ENCODE results near the gene BMP10.

Gene BMP10

GRCh38 chr2:68917034-68917718, 46.0 kb upstream of the BMP10 start:
- no peak overlapping the region for H3K27ac ChIP-seq (ENCODE audit: low read depth, low read length)
- no peaks in the 10 kb centered on the region for H3K27me3 ChIP-seq (ENCODE audit: control insufficient read depth, low read length)
- H3K36me3 ChIP-seq (ENCODE audit: control insufficient read depth, low read length), result no peaks in the 10 kb centered on the region
- H3F3A ChIP-seq (ENCODE audit: control insufficient read depth, insufficient read depth), result no peaks in the 10 kb centered on the region
- no peaks in the 10 kb centered on the region for H3K9me2 ChIP-seq (replicated peaks; ENCODE audit: control insufficient read depth, low read length)
- no peaks in the 10 kb centered on the region for H3K9me3 ChIP-seq (ENCODE audit: control insufficient read depth, insufficient read depth, low read length)
- no peaks in the 10 kb centered on the region for H3K4me1 ChIP-seq (ENCODE audit: control insufficient read depth, low read length)
- H3K4me2 ChIP-seq (ENCODE audit: low read length), result no peak overlapping the region
- no peak overlapping the region for H3K4me3 ChIP-seq (ENCODE audit: low read length)
- H4K20me1 ChIP-seq (ENCODE audit: control insufficient read depth, insufficient read depth, low read depth, low read length), result no peaks in the 10 kb centered on the region
- no peaks in the 10 kb centered on the region for H3K79me2 ChIP-seq (ENCODE audit: control insufficient read depth, low read length)
- TF ChIP-seq EZH2phosphoT487 (IDR thresholded peaks at IDR 0.05; ENCODE audit: borderline replicate concordance, low read length) (no peak), CTCF (IDR thresholded peaks at IDR 0.05; ENCODE audit: low read depth, low read length, poor library complexity, severe bottlenecking) (no peak)

- no peaks in the 10 kb centered on the region for H4K20me1 ChIP-seq (ENCODE audit: control insufficient read depth, insufficient read depth, low read depth, low read length)
- no peaks in the 10 kb centered on the region for H3K4me1 ChIP-seq (ENCODE audit: control insufficient read depth, low read length)
- no peaks in the 10 kb centered on the region for H3K9me2 ChIP-seq (replicated peaks; ENCODE audit: control insufficient read depth, low read length)
- no peaks in the 10 kb centered on the region for H3K9me3 ChIP-seq (ENCODE audit: control insufficient read depth, insufficient read depth, low read length)
- no peaks in the 10 kb centered on the region for H3K79me2 ChIP-seq (ENCODE audit: control insufficient read depth, low read length)
- TF ChIP-seq CTCF (IDR thresholded peaks at IDR 0.05; ENCODE audit: low read depth, low read length, poor library complexity, severe bottlenecking), result no peak
- TF ChIP-seq EZH2phosphoT487 (IDR thresholded peaks at IDR 0.05; ENCODE audit: borderline replicate concordance, low read length), result no peak
- H3K4me3 ChIP-seq (ENCODE audit: low read length), result no peak overlapping the region
- H3K36me3 ChIP-seq (ENCODE audit: control insufficient read depth, low read length), result no peaks in the 10 kb centered on the region
- H3K27ac ChIP-seq (ENCODE audit: low read depth, low read length), result no peak overlapping the region
- no peak overlapping the region for H3K4me2 ChIP-seq (ENCODE audit: low read length)
- no peaks in the 10 kb centered on the region for H3F3A ChIP-seq (ENCODE audit: control insufficient read depth, insufficient read depth)
- H3K27me3 ChIP-seq (ENCODE audit: control insufficient read depth, low read length), result no peaks in the 10 kb centered on the region
These were observed 45.0 kb upstream of the BMP10 start for GRCh38 chr2:68916226-68916625.

DNA sequence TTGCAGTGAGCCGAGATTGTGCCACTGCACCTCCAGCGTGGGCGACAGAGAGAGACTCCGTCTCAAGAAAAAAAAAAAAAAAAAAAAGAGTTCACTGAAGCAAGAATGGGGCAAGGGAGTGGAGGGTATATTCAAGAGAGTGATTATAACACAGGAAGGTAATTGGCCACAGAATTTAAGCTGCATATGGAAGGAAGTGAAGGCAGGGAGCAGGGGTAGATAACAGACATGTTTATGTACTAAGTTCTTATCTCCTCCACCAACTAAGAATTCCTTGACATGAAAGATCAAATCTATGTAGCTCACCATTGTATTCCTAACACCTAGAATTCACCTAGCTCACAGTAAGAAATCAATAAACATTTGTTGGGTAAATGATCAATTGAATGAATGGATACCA, 44.2 kb upstream of the BMP10 start:
- Histone ChIP-seq H3K27me3 (ENCODE audit: control insufficient read depth, low read length) (no peaks in the 10 kb centered on the region), H3K36me3 (ENCODE audit: control insufficient read depth, low read length) (no peaks in the 10 kb centered on the region), H3K4me3 (ENCODE audit: low read length) (no peak overlapping the region), H3K79me2 (ENCODE audit: control insufficient read depth, low read length) (no peaks in the 10 kb centered on the region), H3K4me2 (ENCODE audit: low read length) (no peak overlapping the region), H4K20me1 (ENCODE audit: control insufficient read depth, insufficient read depth, low read depth, low read length) (no peaks in the 10 kb centered on the region), H3K4me1 (ENCODE audit: control insufficient read depth, low read length) (no peaks in the 10 kb centered on the region), H3F3A (ENCODE audit: control insufficient read depth, insufficient read depth) (no peaks in the 10 kb centered on the region), H3K9me3 (ENCODE audit: control insufficient read depth, insufficient read depth, low read length) (no peaks in the 10 kb centered on the region), H3K27ac (ENCODE audit: low read depth, low read length) (no peak overlapping the region), H3K9me2 (replicated peaks; ENCODE audit: control insufficient read depth, low read length) (no peaks in the 10 kb centered on the region)
- no peak for TF ChIP-seq EZH2phosphoT487 (IDR thresholded peaks at IDR 0.05; ENCODE audit: borderline replicate concordance, low read length)
- TF ChIP-seq CTCF (IDR thresholded peaks at IDR 0.05; ENCODE audit: low read depth, low read length, poor library complexity, severe bottlenecking), result no peak

Measured in DOHH2 (cell line).